ENCODE results near the gene XPO4. TPM values are rescaled to one million over a fixed set of nuclear protein-coding genes. Genes with fewer than 3 reads are reported as not detected.
"Not testable (repeated sequence)": the region's sequence is repeated elsewhere in the genome, so short reads cannot be mapped to it uniquely, and the experiment has no call there.

The XPO4 gene
- total RNA-seq, 2 experiments from 2014 or later, result 22.8 to 26.4 TPM

GRCh38 chr13:20891768-20892167 lies 10.8 kb downstream of the XPO4 start:
- ChIA-PET POLR2A (interaction anchor here (0.7 kb wide), 1 partner anchor 35 kb away, joined by 3 read pairs; no protein-coding TSS in a partner anchor), CTCF (interaction anchor here (0.7 to 1.2 kb wide), 2 partner anchors 25 to 254 kb away, joined by 3 read pairs; no protein-coding TSS in a partner anchor)
- H3K4me3 Mint-ChIP-seq, result no peak overlapping the region
- H3K27ac Mint-ChIP-seq, result no peak overlapping the region
- peaks cover 16% of the 10 kb centered on the region for H3K4me1 Mint-ChIP-seq
- no peaks in the 10 kb centered on the region for H3K9me3 Mint-ChIP-seq (ENCODE audit: low read depth)
- H3K27me3 Mint-ChIP-seq, result no peaks in the 10 kb centered on the region
- ATAC-seq (peak; percentile 33), DNase-seq (no peak)
- H3K36me3 Mint-ChIP-seq (ENCODE audit: low read depth), result peaks cover 8% of the 10 kb centered on the region
- intact Hi-C loops (cut with DNase I, micrococcal nuclease), result no loop called here

- no peak overlapping the region for H3K27ac Mint-ChIP-seq
- peaks cover 12% of the 10 kb centered on the region for H3K36me3 Mint-ChIP-seq (ENCODE audit: low read depth)
- ChIA-PET CTCF (interaction anchor here (0.6 to 1.2 kb wide), 5 partner anchors 24 to 435 kb away, joined by 3 read pairs; no protein-coding TSS in a partner anchor), POLR2A (interaction anchor here (0.7 kb wide), 1 partner anchor 36 kb away, joined by 3 read pairs; no protein-coding TSS in a partner anchor)
- no peaks in the 10 kb centered on the region for H3K27me3 Mint-ChIP-seq
- intact Hi-C loops (cut with DNase I, micrococcal nuclease), result no loop called here
- H3K4me3 Mint-ChIP-seq, result no peak overlapping the region
- ATAC-seq (no peak), DNase-seq (no peak)
- H3K9me3 Mint-ChIP-seq (ENCODE audit: low read depth), result no peaks in the 10 kb centered on the region
- H3K4me1 Mint-ChIP-seq, result peaks cover 14% of the 10 kb centered on the region
Observed at GRCh38 chr13:20891034-20891433, 11.5 kb downstream of the XPO4 start.

- H3K9me3 Mint-ChIP-seq (ENCODE audit: low read depth); H3K27ac Mint-ChIP-seq; H3K4me3 Mint-ChIP-seq; H3K27me3 Mint-ChIP-seq; POLR2A ChIA-PET; intact Hi-C loops (cut with DNase I, micrococcal nuclease); DNase-seq; ATAC-seq: not testable (repeated sequence)
- CTCF ChIA-PET, result interaction anchor here (0.6 to 0.7 kb wide), 3 partner anchors 95 to 435 kb away, joined by 3 read pairs; no protein-coding TSS in a partner anchor
- Mint-ChIP-seq H3K4me1 (peaks cover 17% of the 10 kb centered on the region), H3K36me3 (ENCODE audit: low read depth) (peaks cover 15% of the 10 kb centered on the region)
Observed at GRCh38 chr13:20890540-20890939, 12.0 kb downstream of the XPO4 start.

GRCh38 chr13:20882206-20882605 lies 20.3 kb downstream of the XPO4 start:
- ChIA-PET CTCF (no interaction called here), POLR2A (no interaction called here)
- Mint-ChIP-seq H3K4me3 (no peak overlapping the region), H3K27ac (no peak overlapping the region), H3K4me1 (peaks cover 31% of the 10 kb centered on the region), H3K9me3 (ENCODE audit: low read depth) (peaks cover 1% of the 10 kb centered on the region), H3K36me3 (ENCODE audit: low read depth) (peaks cover 29% of the 10 kb centered on the region), H3K27me3 (no peaks in the 10 kb centered on the region)
- DNase-seq, result no peak
- no peak for ATAC-seq
- intact Hi-C loops (cut with DNase I, micrococcal nuclease), result no loop called here

- intact Hi-C loops (cut with DNase I, micrococcal nuclease), result no loop called here
- POLR2A ChIA-PET, result no interaction called here
- ATAC-seq, result no peak
- DNase-seq, result no peak
- peaks cover 20% of the 10 kb centered on the region for H3K36me3 Mint-ChIP-seq (ENCODE audit: low read depth)
- H3K9me3 Mint-ChIP-seq (ENCODE audit: low read depth), result peaks cover 3% of the 10 kb centered on the region
- no peak overlapping the region for H3K27ac Mint-ChIP-seq
- no peak overlapping the region for H3K4me3 Mint-ChIP-seq
- H3K27me3 Mint-ChIP-seq, result no peaks in the 10 kb centered on the region
- CTCF ChIA-PET, result no interaction called here
- peaks cover 41% of the 10 kb centered on the region for H3K4me1 Mint-ChIP-seq
Observed at GRCh38 chr13:20877902-20878301, 24.6 kb downstream of the XPO4 start.

GRCh38 chr13:20876802-20877201 lies 25.7 kb downstream of the XPO4 start:
- intact Hi-C loops (cut with DNase I, micrococcal nuclease); DNase-seq; ATAC-seq; POLR2A ChIA-PET; H3K4me3 Mint-ChIP-seq; H3K9me3 Mint-ChIP-seq (ENCODE audit: low read depth); H3K27me3 Mint-ChIP-seq; H3K27ac Mint-ChIP-seq: not testable (repeated sequence)
- CTCF ChIA-PET, result interaction anchor here (0.7 kb wide), 1 partner anchor 9 kb away, joined by 5 read pairs; no protein-coding TSS in a partner anchor
- peaks cover 41% of the 10 kb centered on the region for H3K4me1 Mint-ChIP-seq
- peaks cover 20% of the 10 kb centered on the region for H3K36me3 Mint-ChIP-seq (ENCODE audit: low read depth)

GRCh38 chr13:20874439-20874838 lies 28.1 kb downstream of the XPO4 start:
- H3K27ac Mint-ChIP-seq; H3K9me3 Mint-ChIP-seq (ENCODE audit: low read depth); CTCF ChIA-PET; H3K4me3 Mint-ChIP-seq; H3K27me3 Mint-ChIP-seq; DNase-seq; POLR2A ChIA-PET; ATAC-seq; intact Hi-C loops (cut with DNase I, micrococcal nuclease): not testable (repeated sequence)
- Mint-ChIP-seq H3K36me3 (ENCODE audit: low read depth) (peaks cover 15% of the 10 kb centered on the region), H3K4me1 (peaks cover 41% of the 10 kb centered on the region)

GRCh38 chr13:20873348-20873747 lies 29.2 kb downstream of the XPO4 start:
- Mint-ChIP-seq H3K27ac (no peak overlapping the region), H3K9me3 (ENCODE audit: low read depth) (peaks cover 3% of the 10 kb centered on the region), H3K4me3 (no peak overlapping the region), H3K27me3 (no peaks in the 10 kb centered on the region), H3K36me3 (ENCODE audit: low read depth) (peaks cover 9% of the 10 kb centered on the region), H3K4me1 (peaks cover 37% of the 10 kb centered on the region)
- ATAC-seq (no peak), DNase-seq (no peak)
- ChIA-PET CTCF (interaction anchor here (1.0 to 1.1 kb wide), 2 partner anchors 10 to 19 kb away, joined by 3 to 8 read pairs; no protein-coding TSS in a partner anchor), POLR2A (no interaction called here)
- intact Hi-C loops (cut with DNase I, micrococcal nuclease), result no loop called here

- H3K36me3 Mint-ChIP-seq (ENCODE audit: low read depth), result peaks cover 10% of the 10 kb centered on the region
- no peak for ATAC-seq
- DNase-seq, result no peak
- intact Hi-C loops (cut with DNase I, micrococcal nuclease), result no loop called here
- H3K4me1 Mint-ChIP-seq, result peaks cover 32% of the 10 kb centered on the region
- H3K4me3 Mint-ChIP-seq, result no peak overlapping the region
- CTCF ChIA-PET, result interaction anchor here (0.6 kb wide), 1 partner anchor 84 kb away, joined by 3 read pairs; no protein-coding TSS in a partner anchor
- H3K27ac Mint-ChIP-seq, result no peak overlapping the region
- H3K27me3 Mint-ChIP-seq, result no peaks in the 10 kb centered on the region
- H3K9me3 Mint-ChIP-seq (ENCODE audit: low read depth), result no peaks in the 10 kb centered on the region
- POLR2A ChIA-PET, result no interaction called here
Observed at GRCh38 chr13:20870829-20871228, 31.7 kb downstream of the XPO4 start.

- POLR2A ChIA-PET, result no interaction called here
- intact Hi-C loops (cut with DNase I, micrococcal nuclease), result no loop called here
Observed at GRCh38 chr13:20869540-20869939, 33.0 kb downstream of the XPO4 start.

GRCh38 chr13:20867408-20867807 lies 35.1 kb downstream of the XPO4 start:
- DNase-seq (no peak), ATAC-seq (no peak)
- intact Hi-C loops (cut with DNase I, micrococcal nuclease), result no loop called here
- ChIA-PET POLR2A (no interaction called here), CTCF (interaction anchor here (0.6 to 1.0 kb wide), 5 partner anchors 9 to 245 kb away, joined by 3 to 5 read pairs (median 3); no protein-coding TSS in a partner anchor)
- no peak overlapping the region for H3K4me3 Mint-ChIP-seq
- H3K9me3 Mint-ChIP-seq (ENCODE audit: low read depth), result no peaks in the 10 kb centered on the region
- no peaks in the 10 kb centered on the region for H3K27me3 Mint-ChIP-seq
- no peak overlapping the region for H3K27ac Mint-ChIP-seq
- peaks cover 23% of the 10 kb centered on the region for H3K4me1 Mint-ChIP-seq
- H3K36me3 Mint-ChIP-seq (ENCODE audit: low read depth), result peaks cover 13% of the 10 kb centered on the region

More at GRCh38 chr13:20869540-20869939, 33.0 kb downstream of the XPO4 start:
- Mint-ChIP-seq H3K4me3 (no peak overlapping the region), H3K36me3 (ENCODE audit: low read depth) (peaks cover 13% of the 10 kb centered on the region), H3K4me1 (peaks cover 29% of the 10 kb centered on the region), H3K27ac (no peak overlapping the region), H3K9me3 (ENCODE audit: low read depth) (no peaks in the 10 kb centered on the region), H3K27me3 (no peaks in the 10 kb centered on the region)
- CTCF ChIA-PET, result interaction anchor here (0.6 kb wide), 1 partner anchor 22 kb away, joined by 3 read pairs; no protein-coding TSS in a partner anchor
- no peak for ATAC-seq
- no peak for DNase-seq

GRCh38 chr13:20861666-20862065 lies 40.9 kb downstream of the XPO4 start:
- H3K9me3 Mint-ChIP-seq (ENCODE audit: low read depth); POLR2A ChIA-PET; H3K27ac Mint-ChIP-seq; DNase-seq; H3K4me3 Mint-ChIP-seq; H3K27me3 Mint-ChIP-seq; ATAC-seq; intact Hi-C loops (cut with DNase I, micrococcal nuclease): not testable (repeated sequence)
- Mint-ChIP-seq H3K36me3 (ENCODE audit: low read depth) (peaks cover 26% of the 10 kb centered on the region), H3K4me1 (peaks cover 11% of the 10 kb centered on the region)
- CTCF ChIA-PET, result interaction anchor here (0.9 to 2.7 kb wide), 3 partner anchors 11 to 63 kb away, joined by 3 to 8 read pairs (median 6); no protein-coding TSS in a partner anchor
